LNCAP (cell line): Measurements from ENCODE around the gene AHNAK2.

Source experiments
- TF ChIP-seq, protein P1 (sequence below): fragments of 450-650 bp; IDR thresholded peaks from 2 replicates; pipeline ENCODE4 v1.5.1; 2017; ENCODE audit warnings: mild to moderate bottlenecking

The AHNAK2 gene

DNA sequence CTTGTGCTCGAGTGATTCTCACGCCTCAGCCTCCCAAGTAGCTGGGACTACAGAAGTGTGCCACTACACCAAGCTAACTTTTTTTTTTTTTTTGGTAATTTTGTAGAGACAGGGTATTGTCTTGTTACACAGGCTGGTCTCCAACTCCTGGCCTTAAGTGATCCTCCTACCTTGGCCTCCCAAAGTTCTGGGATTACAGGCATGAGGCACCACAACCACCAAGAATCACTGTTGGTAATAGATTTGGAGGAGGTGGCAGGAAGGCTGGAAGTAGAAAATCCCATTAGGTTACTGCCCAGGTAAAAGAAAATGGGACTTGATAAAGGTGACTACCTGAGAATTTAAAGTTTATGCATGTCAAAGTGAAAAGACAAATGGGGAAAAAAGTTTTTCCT lies 44.1 kb upstream of the AHNAK2 start:
- TF ChIP-seq, protein P1, sequence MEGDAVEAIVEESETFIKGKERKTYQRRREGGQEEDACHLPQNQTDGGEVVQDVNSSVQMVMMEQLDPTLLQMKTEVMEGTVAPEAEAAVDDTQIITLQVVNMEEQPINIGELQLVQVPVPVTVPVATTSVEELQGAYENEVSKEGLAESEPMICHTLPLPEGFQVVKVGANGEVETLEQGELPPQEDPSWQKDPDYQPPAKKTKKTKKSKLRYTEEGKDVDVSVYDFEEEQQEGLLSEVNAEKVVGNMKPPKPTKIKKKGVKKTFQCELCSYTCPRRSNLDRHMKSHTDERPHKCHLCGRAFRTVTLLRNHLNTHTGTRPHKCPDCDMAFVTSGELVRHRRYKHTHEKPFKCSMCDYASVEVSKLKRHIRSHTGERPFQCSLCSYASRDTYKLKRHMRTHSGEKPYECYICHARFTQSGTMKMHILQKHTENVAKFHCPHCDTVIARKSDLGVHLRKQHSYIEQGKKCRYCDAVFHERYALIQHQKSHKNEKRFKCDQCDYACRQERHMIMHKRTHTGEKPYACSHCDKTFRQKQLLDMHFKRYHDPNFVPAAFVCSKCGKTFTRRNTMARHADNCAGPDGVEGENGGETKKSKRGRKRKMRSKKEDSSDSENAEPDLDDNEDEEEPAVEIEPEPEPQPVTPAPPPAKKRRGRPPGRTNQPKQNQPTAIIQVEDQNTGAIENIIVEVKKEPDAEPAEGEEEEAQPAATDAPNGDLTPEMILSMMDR: no peak

DNA sequence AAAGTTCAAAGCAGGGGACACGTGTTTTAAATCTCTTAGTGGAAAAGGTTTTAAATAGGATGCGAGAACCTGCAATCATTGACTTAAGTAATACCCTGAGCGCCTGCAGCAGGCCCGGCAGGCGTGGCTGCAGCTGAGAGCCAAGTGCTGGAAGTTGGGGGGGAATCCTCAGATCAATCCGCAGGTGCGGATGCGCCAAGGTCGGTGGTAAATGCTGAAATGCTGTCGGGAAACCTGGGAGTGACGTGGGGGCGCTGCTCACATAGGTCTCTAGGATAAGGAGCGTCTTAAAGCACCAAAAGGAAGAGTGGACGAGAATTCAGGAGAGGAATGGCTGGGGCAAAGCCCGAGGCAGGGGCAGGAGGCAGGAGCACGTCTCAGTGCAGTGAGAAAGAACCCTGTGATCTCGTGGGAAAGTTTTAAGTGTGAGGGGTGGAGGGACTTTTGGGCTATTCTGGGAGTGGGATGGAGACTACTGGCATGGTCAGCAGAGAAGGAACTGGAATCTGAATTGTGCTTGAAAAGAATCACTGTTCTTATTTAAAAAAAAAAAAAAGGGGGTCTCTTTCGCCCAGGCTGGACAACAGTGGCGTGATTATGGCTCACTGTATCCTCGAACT lies 43.6 kb upstream of the AHNAK2 start:
- TF ChIP-seq, protein P1: peak; percentile 40; the same call in 1 of the 2 replicates

DNA sequence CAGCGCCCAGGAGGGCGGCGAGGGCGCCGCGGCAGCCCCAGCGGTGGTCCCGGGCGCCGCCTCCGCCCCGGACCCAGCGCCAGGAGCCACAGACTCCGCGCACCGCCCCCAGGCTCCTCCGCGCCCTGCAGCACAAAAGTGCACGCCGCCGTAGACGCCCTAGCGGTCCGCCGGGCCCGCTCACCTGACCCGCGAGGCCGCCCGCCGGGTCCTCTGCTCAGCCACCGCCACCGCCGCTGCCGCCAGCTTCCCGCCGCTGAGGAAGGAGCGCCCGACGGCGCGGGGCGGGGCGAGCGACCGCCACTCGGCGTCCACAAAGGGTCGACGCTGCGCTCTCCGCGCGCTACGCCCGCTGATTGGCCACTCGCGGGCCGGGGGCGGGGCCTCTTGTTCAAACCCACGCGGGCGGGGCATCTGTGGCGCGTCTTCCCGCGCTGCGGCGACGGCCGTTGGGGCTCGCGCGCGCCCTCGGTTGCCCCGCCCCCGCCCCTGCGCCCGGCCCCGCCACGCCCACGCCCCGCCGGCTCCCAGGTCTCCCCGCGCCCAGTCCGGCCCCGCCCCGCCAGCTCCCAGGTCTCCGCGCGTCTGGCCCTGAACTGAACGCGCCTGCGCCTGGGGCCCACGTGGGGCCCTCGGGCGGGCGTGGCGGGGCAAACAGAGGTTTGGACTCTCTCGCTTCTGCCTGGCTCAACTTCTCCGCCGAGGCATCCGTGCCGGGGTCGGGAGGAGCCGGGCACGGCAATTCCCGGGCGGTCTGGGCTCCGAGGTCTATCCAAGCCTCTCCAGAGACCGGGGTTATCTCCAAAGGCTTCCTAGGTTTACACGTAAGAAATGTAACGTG lies 42.9 kb upstream of the AHNAK2 start, which contains the start of gene CDCA4:
Gene CDCA4 (minus strand): TSS at position 269 of the 841 bp plus-strand sequence. CDS start 9,154 bp downstream, outside the sequence.
- TF ChIP-seq, protein P1: no peak

DNA sequence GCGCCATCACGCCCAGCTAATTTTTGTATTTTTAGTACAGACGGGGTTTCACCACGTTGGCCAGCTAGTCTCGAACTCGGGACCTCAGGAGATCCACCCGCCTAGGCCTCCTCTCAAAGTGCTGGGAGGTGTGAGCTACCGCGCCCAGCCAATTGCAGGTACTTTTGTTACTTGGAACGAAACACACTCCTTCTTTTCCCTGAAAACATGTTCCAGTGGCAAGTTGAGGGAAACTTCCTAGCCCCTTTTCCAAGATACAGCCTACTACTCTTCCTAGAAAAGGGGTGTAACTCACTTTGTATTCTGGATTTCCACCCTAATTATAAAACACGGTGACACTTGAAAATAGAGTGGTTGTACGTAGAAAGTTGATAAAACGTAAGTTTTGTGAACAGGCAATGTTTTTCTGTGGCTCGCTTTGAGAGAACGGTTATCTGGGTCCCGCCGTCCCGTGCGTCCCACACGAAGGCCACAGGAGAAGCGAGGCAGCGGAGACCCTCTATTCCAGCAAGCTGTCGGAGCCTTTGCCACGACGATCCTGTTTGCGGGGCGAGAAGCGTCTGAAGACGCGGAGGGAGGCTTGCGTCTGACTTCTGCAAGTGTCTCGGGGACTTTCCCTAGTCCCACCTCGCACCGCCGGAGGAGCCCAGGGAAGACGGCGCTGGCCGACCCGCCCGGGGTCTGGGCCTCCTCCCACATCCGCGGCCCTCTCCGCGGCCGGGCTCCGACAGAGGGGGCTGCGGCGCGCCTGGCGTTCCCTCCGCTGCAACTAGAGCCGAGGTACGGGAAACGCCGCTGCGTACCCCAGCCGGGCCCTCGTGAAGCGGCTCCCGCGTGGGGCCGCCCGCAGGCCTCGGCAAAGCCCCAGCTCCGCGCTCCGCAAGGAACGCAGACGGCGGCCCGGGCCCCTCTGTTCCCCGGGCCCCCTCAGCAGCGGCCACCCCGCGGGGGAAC lies 42.0 kb upstream of the AHNAK2 start:
- TF ChIP-seq, protein P1: no peak; the same call in 1 of the 2 replicates

DNA sequence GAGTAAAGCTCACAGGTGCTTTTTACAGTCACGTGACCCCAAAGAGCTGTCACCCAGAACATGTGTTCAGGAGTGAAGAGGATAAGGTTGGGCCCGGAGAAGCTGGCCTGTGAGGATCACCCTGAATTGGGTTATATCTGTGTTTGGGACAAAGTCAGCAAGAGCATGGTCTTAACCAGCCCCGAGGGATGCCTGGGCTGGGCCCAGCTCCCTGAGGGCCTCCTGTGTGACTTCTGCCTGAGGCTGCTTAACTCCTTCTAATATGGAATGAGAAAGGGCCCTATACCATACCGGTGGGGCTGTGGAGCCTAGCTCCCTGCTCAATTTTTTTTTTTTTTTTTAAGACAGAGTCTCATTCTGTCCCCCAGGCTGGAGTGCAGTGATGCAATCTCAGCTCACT lies 40.2 kb upstream of the AHNAK2 start:
- TF ChIP-seq, protein P1: no peak

DNA sequence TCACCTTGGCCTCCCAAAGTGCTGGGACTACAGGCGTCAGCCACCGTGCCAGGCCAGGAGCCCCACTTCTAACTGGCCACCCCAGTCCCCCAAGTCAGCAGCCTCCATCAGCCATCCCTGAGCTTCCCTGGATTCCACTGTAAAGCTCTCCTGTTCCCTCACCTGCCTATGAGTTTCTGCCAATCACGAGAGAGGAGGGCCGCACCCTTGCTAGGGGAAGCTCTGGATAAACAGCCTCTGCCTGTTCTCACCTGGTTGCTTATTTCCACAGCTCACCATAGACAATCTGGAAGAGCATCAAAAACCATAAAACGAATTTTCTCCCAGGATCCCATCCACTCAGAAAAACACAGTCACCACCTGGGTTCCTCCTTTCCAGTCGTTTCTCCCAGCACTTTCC lies 37.7 kb upstream of the AHNAK2 start:
- TF ChIP-seq, protein P1: no peak

DNA sequence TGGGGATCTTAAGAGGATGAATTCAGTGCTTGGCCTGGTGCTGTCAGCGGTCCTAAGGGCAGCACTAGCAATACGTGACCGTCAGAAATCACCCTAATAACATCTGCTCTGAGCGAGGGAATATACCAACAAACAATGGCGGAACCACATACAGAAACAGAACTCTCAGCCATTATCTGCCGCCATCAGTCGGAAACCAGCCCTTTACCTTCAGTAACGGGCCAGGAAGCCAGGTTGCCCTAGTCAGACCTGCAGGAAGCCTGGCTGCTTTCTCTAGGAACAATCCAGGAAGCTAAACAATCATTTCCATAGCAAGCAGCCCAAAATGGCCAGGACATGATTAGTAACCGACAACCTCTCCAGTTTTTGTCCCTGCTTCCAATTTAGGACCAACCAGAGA lies 37.1 kb upstream of the AHNAK2 start:
- TF ChIP-seq, protein P1: no peak
